ENCODE data around the gene PKN3. TPM values are rescaled to one million over a fixed set of nuclear protein-coding genes. Genes with fewer than 3 reads are reported as not detected.
"Not testable (repeated sequence)": the region's sequence is repeated elsewhere in the genome, so short reads cannot be mapped to it uniquely, and the experiment has no call there.

Gene PKN3
- total and polyA plus RNA-seq, 9 of the 15 experiments (the other 6 are each of a cell fraction or from before 2014, with no cell fraction given), result 0.82 to 49.2 (median 19.7) TPM

DNA sequence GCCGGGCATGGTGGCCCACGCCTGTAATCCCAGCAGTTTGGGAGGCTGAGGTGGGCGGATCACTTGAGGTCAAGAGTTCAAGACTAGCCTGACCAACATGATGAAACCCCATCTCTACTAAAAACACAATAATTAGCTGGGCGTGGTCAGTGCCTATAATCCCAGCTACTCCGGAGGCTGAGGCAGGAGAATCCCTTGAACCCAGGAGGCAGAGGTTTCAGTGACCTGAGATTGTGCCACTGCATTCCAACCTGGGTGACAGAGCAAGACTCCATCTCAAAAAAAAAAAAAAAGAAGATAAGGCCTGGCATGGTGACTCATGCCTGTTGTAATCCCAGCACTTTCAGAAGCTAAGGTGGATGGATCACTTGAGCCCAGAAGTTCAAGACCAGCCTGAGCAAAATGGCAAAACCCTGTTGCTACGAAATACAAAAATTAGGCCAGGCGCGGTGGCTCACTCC is 35.8 kb upstream of the PKN3 start:
- intact Hi-C loops (cut with micrococcal nuclease); TF ChIP-seq NR2C2 (CRISPR knock-in tag; IDR thresholded peaks at IDR 0.05); JUN (CRISPR knock-in tag; IDR thresholded peaks at IDR 0.05; ENCODE audit: borderline replicate concordance); TEAD4 (CRISPR knock-in tag; IDR thresholded peaks at IDR 0.05; ENCODE audit: borderline replicate concordance): not testable (repeated sequence)
- TF ChIP-seq NRF1 (conservative IDR thresholded peaks at IDR 0.05 in 1 of 2, IDR thresholded peaks at IDR 0.05 in 1 of 2) (peak in 1 of 2 experiments; percentile 16; a peak in 2 of 4 replicates), FOSL1 (tag; conservative IDR thresholded peaks at IDR 0.05) (peak; percentile 98), ARNT (IDR thresholded peaks at IDR 0.05) (peak in 1 of 2 experiments; percentile 88; a peak in 1 of 4 replicates), HLTF (IDR thresholded peaks at IDR 0.05) (peak; percentile 59; the same call in 1 of the 2 replicates), EGR1 (conservative IDR thresholded peaks at IDR 0.05) (peak; percentile 89), TEAD2 (tag; IDR thresholded peaks at IDR 0.05) (0 out of 2 replicates have a peak, but pooled peaks have one; percentile 40), PKNOX1 (IDR thresholded peaks at IDR 0.05) (peak; percentile 53; the same call in 1 of the 2 replicates), MTA2 (IDR thresholded peaks at IDR 0.05; ENCODE audit: low read depth) (peak; percentile 45; the same call in 1 of the 2 replicates), C11orf30 (IDR thresholded peaks at IDR 0.05; ENCODE audit: low read depth) (peak; percentile 36; the same call in 1 of the 2 replicates), NR2C2 (tag; IDR thresholded peaks at IDR 0.05) (peak; percentile 84), BRD9 (IDR thresholded peaks at IDR 0.05; ENCODE audit: low read depth, partially characterized antibody) (peak; percentile 62), JUN (IDR thresholded peaks at IDR 0.05; ENCODE audit: borderline replicate concordance, low read depth, low read length) (peak; percentile 88), TEAD4 (IDR thresholded peaks at IDR 0.05; ENCODE audit: low read length) (peak; percentile 28; the same call in 1 of the 2 replicates), NCOA1 (IDR thresholded peaks at IDR 0.05; ENCODE audit: low read depth) (0 out of 2 replicates have a peak, but pooled peaks have one; percentile 51), TFAP4 (CRISPR knock-in tag; IDR thresholded peaks at IDR 0.05; ENCODE audit: borderline replicate concordance) (0 out of 2 replicates have a peak, but pooled peaks have one; percentile 13), JUND (IDR thresholded peaks at IDR 0.05; ENCODE audit: borderline replicate concordance, low read depth, low read length) (peak; percentile 96), JUND (tag; IDR thresholded peaks at IDR 0.05; ENCODE audit: borderline replicate concordance, low read depth, low read length) (peak; percentile 94), ADNP (tag; IDR thresholded peaks at IDR 0.05) (peak; percentile 33; the same call in 1 of the 2 replicates), NFE2 (IDR thresholded peaks at IDR 0.05; ENCODE audit: low read depth) (peak; percentile 37; the same call in 1 of the 2 replicates), CEBPG (CRISPR knock-in tag; IDR thresholded peaks at IDR 0.05) (peak; percentile 87), CEBPG (tag; conservative IDR thresholded peaks at IDR 0.05 in 1 of 2, IDR thresholded peaks at IDR 0.05 in 1 of 2) (peak; percentile 76 to 86)

More for the DNA sequence above, 35.8 kb upstream of the PKN3 start:
- BruUV-seq (replicated peaks); H3K79me2 ChIP-seq (ENCODE audit: control insufficient read depth, insufficient read depth, low read length); H3K27ac ChIP-seq (ENCODE audit: extremely low read depth, low read depth, low read length); H3K27me3 ChIP-seq (ENCODE audit: control insufficient read depth in 2 of 2, insufficient read depth in 2 of 2, low read length in 2 of 2); H3K4me3 ChIP-seq; H3K9me1 ChIP-seq (ENCODE audit: control insufficient read depth, insufficient read depth, low read length); H2AFZ ChIP-seq (ENCODE audit: low read depth, low read length); H3K36me3 ChIP-seq (ENCODE audit: control insufficient read depth, insufficient read depth, low read length); in situ Hi-C loops (cut with MboI); H3K4me2 ChIP-seq (ENCODE audit: insufficient read depth, low read length); FAIRE-seq; H4K20me1 ChIP-seq (replicated peaks; ENCODE audit: control insufficient read depth, insufficient read depth, low read length); H3K9me3 ChIP-seq (replicated peaks; ENCODE audit: control insufficient read depth, insufficient read depth, low read depth, low read length): not testable (repeated sequence)
- H3K4me1 ChIP-seq (replicated peaks in 1 of 2; ENCODE audit: control insufficient read depth in 2 of 2, insufficient read depth in 2 of 2, low read length in 2 of 2), result peaks cover 6 to 10% of the 10 kb centered on the region in 2 experiments; a peak in 4 of 5 replicates
- DNase-seq (ENCODE audit: extremely low read depth in 1 of 4, low spot score in 3 of 4) (peak in 1 of 4 experiments; percentile 61), ATAC-seq (peak; percentile 71)
- ChIA-PET POLR2A (interaction anchor here (0.5 to 2.6 kb wide), 6 partner anchors 9 to 479 kb away, joined by 3 to 17 read pairs (median 4); no protein-coding TSS in a partner anchor), CTCF (ENCODE audit: low intra/inter-chr PET ratio) (interaction anchor here (0.6 to 0.7 kb wide), 2 partner anchors 81 to 1207 kb away, joined by 3 to 4 read pairs; no protein-coding TSS in a partner anchor)
- peak overlapping the region in 1 of 2 experiments; percentile 45; a peak in 1 of 4 replicates for H3K9ac ChIP-seq (ENCODE audit: insufficient read depth in 1 of 2, low read depth in 2 of 2, low read length in 2 of 2)
- WGBS (ENCODE audit: insufficient coverage, low coverage, missing lambda C conversion rate), result 36% methylated on average over 8 of the region's 8 CpGs

Data from K562 (cell line).